ENCODE results near the gene MARK3. TPM values are rescaled to one million over a fixed set of nuclear protein-coding genes. Genes with fewer than 3 reads are reported as not detected.

The MARK3 gene
- polyA plus RNA-seq, 1 donor (not counting 4 experiments of a cell fraction or from before 2014, with no cell fraction given), result 133 TPM

DNA sequence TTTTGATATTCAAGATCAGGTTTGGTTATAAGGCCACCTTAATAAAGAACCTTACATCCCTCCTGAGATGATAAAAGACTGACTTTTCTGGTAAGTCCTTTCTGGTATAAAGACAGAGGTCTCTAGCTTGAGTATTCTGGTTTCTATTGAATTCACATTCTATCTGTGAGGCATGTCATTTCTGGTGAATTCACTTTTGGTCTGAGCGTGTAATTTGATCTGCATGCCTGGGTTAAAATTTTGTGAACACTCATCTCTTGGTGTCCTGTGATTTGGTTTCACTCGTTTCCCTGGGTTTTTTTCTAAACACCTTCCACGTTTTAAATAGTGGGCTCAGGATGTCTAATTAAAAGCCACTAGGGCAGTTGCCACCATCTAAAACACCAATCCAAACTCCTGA, 38.9 kb upstream of the MARK3 start:
- Histone ChIP-seq H3K9ac (ENCODE audit: control insufficient read depth, extremely low read depth, insufficient read depth, low read length) (no peak overlapping the region), H3K4me3 (ENCODE audit: control insufficient read depth in 2 of 3, extremely low read depth in 1 of 3, insufficient read depth in 2 of 3, low read depth in 1 of 3, low read length in 3 of 3) (no peak overlapping the region), H3K9me3 (ENCODE audit: control insufficient read depth, low read depth, low read length) (no peaks in the 10 kb centered on the region), H3K27ac (ENCODE audit: control insufficient read depth, insufficient read depth, low read length) (no peak overlapping the region), H3K27me3 (ENCODE audit: control insufficient read depth, extremely low read depth, insufficient read depth, low read length) (no peaks in the 10 kb centered on the region), H3K9me1 (ENCODE audit: control insufficient read depth, extremely low read depth, insufficient read depth, low read length) (no peaks in the 10 kb centered on the region), H3K4me1 (ENCODE audit: control insufficient read depth, extremely low read depth, insufficient read depth, low read length) (no peaks in the 10 kb centered on the region), H4K20me1 (ENCODE audit: control insufficient read depth, extremely low read depth, insufficient read depth, low read length) (peaks cover 4% of the 10 kb centered on the region), H2AFZ (ENCODE audit: control insufficient read depth, low read length) (no peak overlapping the region), H3K36me3 (ENCODE audit: control insufficient read depth in 2 of 2, extremely low read depth in 1 of 2, insufficient read depth in 2 of 2, low read length in 2 of 2) (peaks cover 8 to 20% of the 10 kb centered on the region in 2 experiments), H3K79me2 (ENCODE audit: control insufficient read depth, insufficient read depth, low read length) (no peaks in the 10 kb centered on the region), H3K4me2 (ENCODE audit: control insufficient read depth, extremely low read depth, insufficient read depth, low read depth, low read length) (no peak overlapping the region)
- DNase-seq (ENCODE audit: low read depth, low spot score) (no peak), FAIRE-seq (no peak)
- dilution Hi-C loops (cut with MboI; ENCODE audit: extremely low pct_ligation_motif_present, low sequenced_read_pairs), result no loop called here
- no peak for TF ChIP-seq EZH2 (IDR thresholded peaks at IDR 0.05; ENCODE audit: low read length)
- no peak for TF ChIP-seq CTCF (optimal IDR thresholded peaks at IDR 0.05 in 1 of 3, IDR thresholded peaks at IDR 0.05 in 1 of 3, conservative IDR thresholded peaks at IDR 0.05 in 1 of 3; ENCODE audit: extremely low read depth in 1 of 3, insufficient read depth in 2 of 3, low read length in 3 of 3)

GRCh38 chr14:103347091-103347815, 38.0 kb upstream of the MARK3 start:
- no peak for DNase-seq (ENCODE audit: low read depth, low spot score)
- Histone ChIP-seq H3K9ac (ENCODE audit: control insufficient read depth, extremely low read depth, insufficient read depth, low read length) (no peak overlapping the region), H3K9me1 (ENCODE audit: control insufficient read depth, extremely low read depth, insufficient read depth, low read length) (no peaks in the 10 kb centered on the region), H3K36me3 (ENCODE audit: control insufficient read depth in 2 of 2, extremely low read depth in 1 of 2, insufficient read depth in 2 of 2, low read length in 2 of 2) (peaks cover 6 to 12% of the 10 kb centered on the region in 2 experiments), H3K4me3 (ENCODE audit: control insufficient read depth in 2 of 3, extremely low read depth in 1 of 3, insufficient read depth in 2 of 3, low read depth in 1 of 3, low read length in 3 of 3) (no peak overlapping the region), H3K4me1 (ENCODE audit: control insufficient read depth, extremely low read depth, insufficient read depth, low read length) (no peaks in the 10 kb centered on the region), H3K9me3 (ENCODE audit: control insufficient read depth, low read depth, low read length) (no peaks in the 10 kb centered on the region), H2AFZ (ENCODE audit: control insufficient read depth, low read length) (no peak overlapping the region), H3K4me2 (ENCODE audit: control insufficient read depth, extremely low read depth, insufficient read depth, low read depth, low read length) (no peak overlapping the region), H3K79me2 (ENCODE audit: control insufficient read depth, insufficient read depth, low read length) (no peaks in the 10 kb centered on the region), H3K27me3 (ENCODE audit: control insufficient read depth, extremely low read depth, insufficient read depth, low read length) (no peaks in the 10 kb centered on the region), H3K27ac (ENCODE audit: control insufficient read depth, insufficient read depth, low read length) (no peak overlapping the region), H4K20me1 (ENCODE audit: control insufficient read depth, extremely low read depth, insufficient read depth, low read length) (peaks cover 4% of the 10 kb centered on the region)
- FAIRE-seq, result no peak
- dilution Hi-C loops (cut with MboI; ENCODE audit: extremely low pct_ligation_motif_present, low sequenced_read_pairs), result no loop called here
- TF ChIP-seq EZH2 (IDR thresholded peaks at IDR 0.05; ENCODE audit: low read length), result no peak
- no peak for TF ChIP-seq CTCF (optimal IDR thresholded peaks at IDR 0.05 in 1 of 3, IDR thresholded peaks at IDR 0.05 in 1 of 3, conservative IDR thresholded peaks at IDR 0.05 in 1 of 3; ENCODE audit: extremely low read depth in 1 of 3, insufficient read depth in 2 of 3, low read length in 3 of 3)
